Adipocyte (in vitro differentiated cells): ENCODE data around the gene IL17A.

Source experiments
- DNase-seq: peaks from one replicate; pipeline ENCODE4 v3.0.0-alpha.2; 2015; ENCODE audit warnings: low read depth
- H3K27me3 ChIP-seq: replicated peaks from 2 replicates; pipeline ENCODE4 v1.7.0; 2013; ENCODE audit warnings: mild to moderate bottlenecking, low read length, moderate library complexity; ENCODE audit not compliant: control insufficient read depth, insufficient read depth
- H3K36me3 ChIP-seq: 2 replicates; pipeline ENCODE4 v1.7.0; 2013; ENCODE audit warnings: low read length, mild to moderate bottlenecking, moderate library complexity; ENCODE audit not compliant: control insufficient read depth, insufficient read depth, severe bottlenecking
- H3K4me1 ChIP-seq: 2 replicates; pipeline ENCODE4 v1.7.0; 2013; ENCODE audit warnings: mild to moderate bottlenecking, low read length, moderate library complexity; ENCODE audit not compliant: control insufficient read depth, insufficient read depth
- H3K4me3 ChIP-seq: 2 replicates; pipeline ENCODE4 v1.7.0; 2013; ENCODE audit warnings: mild to moderate bottlenecking, low read length, moderate library complexity
- H3K9ac ChIP-seq: 2 replicates; pipeline ENCODE4 v1.7.0; 2013; ENCODE audit warnings: mild to moderate bottlenecking, low read length, moderate library complexity
- H3K9me3 ChIP-seq: 2 replicates; pipeline ENCODE4 v1.7.0; 2013; ENCODE audit warnings: mild to moderate bottlenecking, low read length, moderate library complexity; ENCODE audit not compliant: control insufficient read depth

IL17A gene

GRCh38 chr6:52186075-52186474, at the start of gene IL17A:
TSS of gene IL17A (plus strand) at chr6:52186375. CDS start at chr6:52186432, 57 bp downstream.
- no peak for DNase-seq
- Histone ChIP-seq H3K9ac (no peak within 1 kb of the TSS), H3K4me1 (no peaks in the 10 kb centered on the region), H3K36me3 (no peaks in the 10 kb centered on the region), H3K27me3 (peaks cover 18% of the 10 kb centered on the region), H3K4me3 (no peak within 1 kb of the TSS), H3K9me3 (no peaks in the 10 kb centered on the region)

- Histone ChIP-seq H3K27me3 (peaks cover 52% of the 10 kb centered on the region), H3K4me1 (no peaks in the 10 kb centered on the region), H3K9me3 (no peaks in the 10 kb centered on the region), H3K9ac (no peak overlapping the region), H3K4me3 (no peak overlapping the region), H3K36me3 (no peaks in the 10 kb centered on the region)
- no peak for DNase-seq
These were observed 49.2 kb upstream of the IL17A start for GRCh38 chr6:52136934-52137467.

- peaks cover 46% of the 10 kb centered on the region for H3K27me3 ChIP-seq
- no peak overlapping the region for H3K4me3 ChIP-seq
- H3K9ac ChIP-seq: no peak overlapping the region
- DNase-seq: no peak
- H3K4me1 ChIP-seq: no peaks in the 10 kb centered on the region
- H3K9me3 ChIP-seq: no peaks in the 10 kb centered on the region
- no peaks in the 10 kb centered on the region for H3K36me3 ChIP-seq
These were observed 47.9 kb upstream of the IL17A start for GRCh38 chr6:52138284-52138683.

GRCh38 chr6:52139985-52140680, 46.0 kb upstream of the IL17A start:
- H3K4me3 ChIP-seq: no peak overlapping the region
- H3K9me3 ChIP-seq: no peaks in the 10 kb centered on the region
- no peak for DNase-seq
- peaks cover 47% of the 10 kb centered on the region for H3K27me3 ChIP-seq
- H3K36me3 ChIP-seq: no peaks in the 10 kb centered on the region
- H3K9ac ChIP-seq: no peak overlapping the region
- H3K4me1 ChIP-seq: no peaks in the 10 kb centered on the region

- no peak overlapping the region for H3K4me3 ChIP-seq
- no peak for DNase-seq
These were observed 44.6 kb upstream of the IL17A start for GRCh38 chr6:52141596-52141995.

GRCh38 chr6:52142556-52142955, 43.6 kb upstream of the IL17A start:
- H3K36me3 ChIP-seq: no peaks in the 10 kb centered on the region
- H3K4me3 ChIP-seq: no peak overlapping the region
- no peaks in the 10 kb centered on the region for H3K4me1 ChIP-seq
- DNase-seq: no peak
- H3K9me3 ChIP-seq: no peaks in the 10 kb centered on the region
- H3K9ac ChIP-seq: no peak overlapping the region
- peaks cover 37% of the 10 kb centered on the region for H3K27me3 ChIP-seq

More at GRCh38 chr6:52141596-52141995, 44.6 kb upstream of the IL17A start:
- H3K36me3 ChIP-seq: no peaks in the 10 kb centered on the region
- no peaks in the 10 kb centered on the region for H3K9me3 ChIP-seq
- H3K27me3 ChIP-seq: peaks cover 43% of the 10 kb centered on the region
- no peak overlapping the region for H3K9ac ChIP-seq
- no peaks in the 10 kb centered on the region for H3K4me1 ChIP-seq

- Histone ChIP-seq H3K9me3 (no peaks in the 10 kb centered on the region), H3K27me3 (peaks cover 29% of the 10 kb centered on the region), H3K9ac (no peak overlapping the region), H3K36me3 (no peaks in the 10 kb centered on the region), H3K4me1 (no peaks in the 10 kb centered on the region), H3K4me3 (no peak overlapping the region)
- no peak for DNase-seq
These were observed 42.6 kb upstream of the IL17A start for GRCh38 chr6:52143551-52143950.

GRCh38 chr6:52144196-52145076, 41.7 kb upstream of the IL17A start:
- H3K4me3 ChIP-seq: no peak overlapping the region
- no peak for DNase-seq

GRCh38 chr6:52146851-52147445, 39.2 kb upstream of the IL17A start:
- H3K36me3 ChIP-seq: no peaks in the 10 kb centered on the region
- no peak overlapping the region for H3K4me3 ChIP-seq
- H3K9ac ChIP-seq: no peak overlapping the region
- H3K27me3 ChIP-seq: peaks cover 20% of the 10 kb centered on the region
- no peaks in the 10 kb centered on the region for H3K4me1 ChIP-seq
- DNase-seq: no peak
- H3K9me3 ChIP-seq: no peaks in the 10 kb centered on the region

More at GRCh38 chr6:52144196-52145076, 41.7 kb upstream of the IL17A start:
- Histone ChIP-seq H3K27me3 (peaks cover 29% of the 10 kb centered on the region), H3K4me1 (no peaks in the 10 kb centered on the region), H3K9ac (no peak overlapping the region), H3K9me3 (no peaks in the 10 kb centered on the region), H3K36me3 (no peaks in the 10 kb centered on the region)

GRCh38 chr6:52149076-52149475, 37.1 kb upstream of the IL17A start:
- no peak overlapping the region for H3K9ac ChIP-seq
- H3K36me3 ChIP-seq: no peaks in the 10 kb centered on the region
- H3K27me3 ChIP-seq: peaks cover 15% of the 10 kb centered on the region
- no peaks in the 10 kb centered on the region for H3K9me3 ChIP-seq
- no peak for DNase-seq
- no peaks in the 10 kb centered on the region for H3K4me1 ChIP-seq
- H3K4me3 ChIP-seq: no peak overlapping the region

- no peaks in the 10 kb centered on the region for H3K4me1 ChIP-seq
- peaks cover 14% of the 10 kb centered on the region for H3K27me3 ChIP-seq
- no peak overlapping the region for H3K9ac ChIP-seq
- H3K36me3 ChIP-seq: no peaks in the 10 kb centered on the region
- DNase-seq: no peak
- H3K9me3 ChIP-seq: no peaks in the 10 kb centered on the region
- H3K4me3 ChIP-seq: no peak overlapping the region
These were observed 36.2 kb upstream of the IL17A start for GRCh38 chr6:52149949-52150348.
